ENCODE results near the gene CNTNAP3.
"Not testable (repeated sequence)": the region's sequence is repeated elsewhere in the genome, so short reads cannot be mapped to it uniquely, and the experiment has no call there.

DNA sequence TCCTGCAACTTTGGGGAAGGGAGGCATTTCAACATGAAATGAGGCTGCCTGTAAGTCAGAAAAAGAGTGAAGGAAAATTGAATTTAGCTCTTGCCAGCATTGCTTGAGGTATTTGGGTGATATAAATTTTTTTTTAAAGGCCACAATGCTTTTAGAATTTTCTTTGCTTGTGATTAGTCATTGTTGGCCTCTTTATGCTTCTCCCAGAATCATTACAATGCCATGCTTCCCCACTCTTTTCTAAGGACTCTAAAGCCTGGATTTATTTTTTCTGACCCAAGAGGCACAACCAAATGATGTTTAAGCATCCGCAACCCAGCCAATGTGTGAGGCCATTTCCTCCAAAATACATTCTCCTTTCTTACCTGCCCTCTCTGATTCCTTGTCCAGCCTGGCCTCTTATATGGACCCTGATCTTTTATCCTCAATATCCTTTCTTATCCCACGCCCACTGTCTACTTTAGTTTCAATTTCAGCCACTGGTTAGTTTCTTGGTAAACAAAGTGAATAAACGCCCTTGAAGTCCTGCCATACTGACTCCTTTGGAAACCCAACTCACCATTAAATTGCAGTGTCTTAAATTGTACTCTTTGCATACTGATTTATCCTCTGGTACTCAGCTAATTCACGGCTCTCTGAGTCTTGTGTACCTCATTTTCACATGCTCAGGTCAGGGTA lies 261.9 kb downstream of the CNTNAP3 start:
- not testable (repeated sequence) for TF ChIP-seq CTCF (IDR thresholded peaks at IDR 0.05; ENCODE audit: low read depth, low read length); EZH2phosphoT487 (IDR thresholded peaks at IDR 0.05; ENCODE audit: low read depth)
